RWPE2 (cell line): ENCODE results near the gene ADISSP.

ENCODE experiments used
- ATAC-seq: fragments of 200-7000 bp; cut with Tn5 transposase; 3 replicates; pipeline ENCODE4 v1.9.1; 2021; ENCODE audit warnings: low read depth
- DNase-seq: peaks from one replicate; pipeline ENCODE4 v3.0.0-alpha.2; 2020; ENCODE audit warnings: low spot score
- H3K27ac ChIP-seq: fragments of 450-650 bp; 2 replicates; pipeline ENCODE4 v1.5.1; 2017; ENCODE audit warnings: mild to moderate bottlenecking; ENCODE audit not compliant: poor library complexity, severe bottlenecking
- H3K27me3 ChIP-seq: fragments of 250-450 bp; sonication (Bioruptor Pico); 2 replicates; pipeline ENCODE4 v1.5.1; 2021; ENCODE audit warnings: mild to moderate bottlenecking, moderate library complexity; ENCODE audit not compliant: insufficient read depth, poor library complexity, severe bottlenecking
- H3K36me3 ChIP-seq: fragments of 250-450 bp; sonication (Bioruptor Pico); 2 replicates; pipeline ENCODE4 v1.5.1; 2020; ENCODE audit warnings: low read depth, mild to moderate bottlenecking, moderate library complexity
- H3K4me1 ChIP-seq: fragments of 250-450 bp; sonication (Bioruptor Pico); 2 replicates; pipeline ENCODE4 v1.5.1; 2021; ENCODE audit warnings: mild to moderate bottlenecking, moderate library complexity; ENCODE audit not compliant: insufficient read depth, poor library complexity, severe bottlenecking
- H3K4me3 ChIP-seq: fragments of 250-450 bp; sonication (Bioruptor Pico); 2 replicates; pipeline ENCODE4 v1.5.1; 2021; ENCODE audit warnings: mild to moderate bottlenecking, moderate library complexity; ENCODE audit not compliant: severe bottlenecking
- H3K9me3 ChIP-seq: fragments of 250-450 bp; sonication (Bioruptor Pico); 2 replicates; pipeline ENCODE4 v1.5.1; 2021; ENCODE audit warnings: mild to moderate bottlenecking, moderate library complexity; ENCODE audit not compliant: severe bottlenecking
- CTCF ChIP-seq: fragments of 450-650 bp; IDR thresholded peaks from one replicate; pipeline ENCODE4 v1.5.1; 2017; ENCODE audit warnings: mild to moderate bottlenecking, moderate library complexity; ENCODE audit not compliant: poor library complexity, severe bottlenecking

ADISSP gene

GRCh38 chr20:3740615-3741301, 26.8 kb downstream of the ADISSP start:
- no peak overlapping the region for H3K4me3 ChIP-seq
- no peak overlapping the region for H3K27ac ChIP-seq
- DNase-seq (no peak), ATAC-seq (no peak)
- H3K36me3 ChIP-seq: no peaks in the 10 kb centered on the region
- no peaks in the 10 kb centered on the region for H3K9me3 ChIP-seq
- H3K27me3 ChIP-seq: no peaks in the 10 kb centered on the region
- TF ChIP-seq CTCF: no peak
- no peaks in the 10 kb centered on the region for H3K4me1 ChIP-seq

DNA sequence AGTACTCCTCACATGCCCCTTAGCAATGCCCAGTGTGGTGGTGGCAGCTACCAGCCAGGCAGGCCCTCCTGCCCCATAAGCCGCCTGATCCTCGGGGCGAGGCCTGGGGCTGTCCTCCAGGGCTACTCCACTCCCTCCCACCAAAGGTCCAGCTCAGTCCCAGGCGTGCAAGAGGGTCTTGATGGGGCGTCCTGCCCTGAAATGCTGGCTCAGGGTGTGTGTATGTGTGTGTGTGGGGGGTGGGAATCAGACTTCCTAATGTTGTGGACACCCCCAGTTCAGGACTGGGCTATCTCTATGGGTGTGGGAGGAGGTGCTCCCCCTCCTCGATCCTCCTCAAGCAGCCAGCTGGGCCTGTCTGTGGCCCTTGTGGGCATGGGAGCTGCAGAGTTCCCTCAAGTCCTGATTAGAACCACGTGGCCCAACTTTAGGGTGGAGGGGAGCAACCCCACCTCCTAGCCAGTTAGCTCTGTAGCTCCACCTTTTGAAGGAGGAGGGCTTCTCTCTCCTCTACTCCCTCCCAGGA, 27.6 kb downstream of the ADISSP start:
- ATAC-seq (no peak), DNase-seq (no peak)
- Histone ChIP-seq H3K9me3 (no peaks in the 10 kb centered on the region), H3K4me3 (no peak overlapping the region), H3K36me3 (no peaks in the 10 kb centered on the region), H3K4me1 (no peaks in the 10 kb centered on the region), H3K27ac (no peak overlapping the region), H3K27me3 (no peaks in the 10 kb centered on the region)
- no peak for TF ChIP-seq CTCF

- TF ChIP-seq CTCF: no peak
- ATAC-seq (peak; percentile 19; the same call in 2 of the 3 replicates), DNase-seq (no peak)
- no peaks in the 10 kb centered on the region for H3K9me3 ChIP-seq
- H3K27me3 ChIP-seq: no peaks in the 10 kb centered on the region
- no peaks in the 10 kb centered on the region for H3K4me1 ChIP-seq
- no peak overlapping the region for H3K4me3 ChIP-seq
- no peaks in the 10 kb centered on the region for H3K36me3 ChIP-seq
- H3K27ac ChIP-seq: no peak overlapping the region
Observed at GRCh38 chr20:3739054-3739925, 28.3 kb downstream of the ADISSP start.

- Histone ChIP-seq H3K4me1 (no peaks in the 10 kb centered on the region), H3K4me3 (no peak overlapping the region), H3K9me3 (no peaks in the 10 kb centered on the region), H3K27me3 (no peaks in the 10 kb centered on the region), H3K27ac (no peak overlapping the region), H3K36me3 (no peaks in the 10 kb centered on the region)
- TF ChIP-seq CTCF: no peak
- DNase-seq (no peak), ATAC-seq (no peak)
Observed at GRCh38 chr20:3738111-3739053, 29.2 kb downstream of the ADISSP start.
